Peyer's patch (tissue), 4 donors: ENCODE results near the gene PALB2. TPM values are rescaled to one million over a fixed set of nuclear protein-coding genes. Genes with fewer than 3 reads are reported as not detected.
A peak's percentile ranks its signal among the peaks of the same experiment; 100 is the strongest.
"Not testable (repeated sequence)": the region's sequence is repeated elsewhere in the genome, so short reads cannot be mapped to it uniquely, and the experiment has no call there.

Source experiments
- DNase-seq, 3 donors: peaks; one replicate each; pipeline ENCODE4 v3.0.0-alpha.2; 2017 to 2019
- H3K27ac ChIP-seq, 4 donors: fragments of 200-600 bp; sonication (generic); one replicate each; pipeline ENCODE4 v1.5.1; 2016 to 2019
- H3K27me3 ChIP-seq, 2 donors: fragments of 200-600 bp; sonication (generic); one replicate each; pipeline ENCODE4 v1.5.1; 2019
- H3K36me3 ChIP-seq, 3 donors: fragments of 200-600 bp; sonication (generic); one replicate each; pipeline ENCODE4 v1.5.1; 2016 to 2019
- H3K4me1 ChIP-seq, 4 donors: fragments of 200-600 bp; sonication (generic); one replicate each; pipeline ENCODE4 v1.5.1; 2016 to 2019
- H3K4me3 ChIP-seq, 4 donors: fragments of 200-600 bp; sonication (generic); 1 replicate in 3 of 4; 2 replicates in 1 of 4; pipeline ENCODE4 v1.5.1; 2016 to 2019; ENCODE audit warnings: mild to moderate bottlenecking in 1 of 4
- H3K9me3 ChIP-seq, 4 donors: fragments of 200-600 bp; sonication (generic); one replicate each; pipeline ENCODE4 v1.5.1; 2016 to 2019; ENCODE audit warnings: mild to moderate bottlenecking in 1 of 4
- POLR2A ChIP-seq, 2 donors: fragments of 450-650 bp; IDR thresholded peaks; one replicate each; pipeline ENCODE4 v1.5.1; 2017; ENCODE audit warnings: antibody characterized with exemption in 2 of 2, mild to moderate bottlenecking in 2 of 2, moderate library complexity in 2 of 2
- total RNA-seq, 4 donors: library from RNA; depleted of rRNA; stranded (reverse); fragments of >200 nt; gene quantifications; one replicate each; pipeline ENCODE4 v1.1.0, GENCODE V29; 2016
- TF ChIP-seq, protein P1 (sequence below), 6 experiments: fragments of 450-650 bp in 4 of 6; fragments of 200-600 bp in 2 of 6; sonication (generic) in 1 of 6; IDR thresholded peaks; one replicate each; pipeline ENCODE4 v1.5.1; 2017 to 2019; ENCODE audit warnings: antibody characterized with exemption in 6 of 6, mild to moderate bottlenecking in 3 of 6, moderate library complexity in 1 of 6

Gene PALB2
- total RNA-seq, 4 donors from 2014 or later: 15.6 to 27.8 (median 19.3) TPM

DNA sequence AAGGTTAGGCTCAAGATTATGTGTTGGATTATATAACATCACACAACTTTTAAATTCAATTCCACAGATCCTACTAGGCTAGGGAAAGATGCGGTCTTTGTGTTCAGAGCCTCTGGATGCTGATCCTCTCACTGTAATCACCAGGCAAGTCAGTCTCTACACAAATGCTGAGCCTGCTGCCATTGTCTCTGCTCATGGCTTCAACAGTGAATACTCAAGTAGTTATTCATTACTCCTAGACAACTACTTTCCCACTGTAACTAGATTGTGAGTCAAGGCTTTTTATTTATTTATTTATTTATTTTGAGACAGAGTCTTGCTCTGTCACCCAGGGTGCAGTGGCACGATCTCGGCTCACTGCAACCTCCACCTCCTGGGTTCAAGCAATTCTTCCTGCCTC lies 29.2 kb downstream of the PALB2 start:
- H3K4me1 ChIP-seq: no peaks in the 10 kb centered on the region
- no peak overlapping the region for H3K4me3 ChIP-seq
- no peak overlapping the region for H3K27ac ChIP-seq
- peaks cover 0 to 64% (median 0%) of the 10 kb centered on the region in 3 donors for H3K36me3 ChIP-seq
- no peak for DNase-seq
- no peaks in the 10 kb centered on the region for H3K9me3 ChIP-seq
- TF ChIP-seq, protein P1, sequence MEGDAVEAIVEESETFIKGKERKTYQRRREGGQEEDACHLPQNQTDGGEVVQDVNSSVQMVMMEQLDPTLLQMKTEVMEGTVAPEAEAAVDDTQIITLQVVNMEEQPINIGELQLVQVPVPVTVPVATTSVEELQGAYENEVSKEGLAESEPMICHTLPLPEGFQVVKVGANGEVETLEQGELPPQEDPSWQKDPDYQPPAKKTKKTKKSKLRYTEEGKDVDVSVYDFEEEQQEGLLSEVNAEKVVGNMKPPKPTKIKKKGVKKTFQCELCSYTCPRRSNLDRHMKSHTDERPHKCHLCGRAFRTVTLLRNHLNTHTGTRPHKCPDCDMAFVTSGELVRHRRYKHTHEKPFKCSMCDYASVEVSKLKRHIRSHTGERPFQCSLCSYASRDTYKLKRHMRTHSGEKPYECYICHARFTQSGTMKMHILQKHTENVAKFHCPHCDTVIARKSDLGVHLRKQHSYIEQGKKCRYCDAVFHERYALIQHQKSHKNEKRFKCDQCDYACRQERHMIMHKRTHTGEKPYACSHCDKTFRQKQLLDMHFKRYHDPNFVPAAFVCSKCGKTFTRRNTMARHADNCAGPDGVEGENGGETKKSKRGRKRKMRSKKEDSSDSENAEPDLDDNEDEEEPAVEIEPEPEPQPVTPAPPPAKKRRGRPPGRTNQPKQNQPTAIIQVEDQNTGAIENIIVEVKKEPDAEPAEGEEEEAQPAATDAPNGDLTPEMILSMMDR (IDR thresholded peaks at IDR 0.05): no peak
- TF ChIP-seq POLR2A (IDR thresholded peaks at IDR 0.05): no peak
- H3K27me3 ChIP-seq: no peaks in the 10 kb centered on the region

DNA sequence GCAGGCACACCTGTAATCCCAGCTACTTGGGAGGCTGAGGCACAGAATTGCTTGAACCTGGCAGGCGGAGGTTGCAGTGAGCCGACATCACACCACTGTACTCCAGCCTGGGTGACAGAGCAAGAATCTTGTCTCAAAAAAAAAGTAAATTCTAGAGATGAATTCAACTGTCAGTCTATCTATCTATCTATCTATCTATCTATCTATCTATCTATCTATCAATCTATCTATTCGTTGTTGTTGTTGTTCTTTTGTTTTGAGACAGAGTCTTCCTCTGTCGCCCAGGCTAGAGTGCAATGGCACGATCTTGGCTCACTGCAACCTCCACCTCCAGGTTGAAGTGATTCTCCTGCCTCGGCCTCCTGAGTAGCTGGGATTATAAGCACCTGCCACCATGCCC lies 30.2 kb downstream of the PALB2 start:
- not testable (repeated sequence) for H3K27me3 ChIP-seq, H3K4me1 ChIP-seq, DNase-seq, H3K9me3 ChIP-seq, H3K27ac ChIP-seq, H3K4me3 ChIP-seq
- peaks cover 0 to 65% (median 0%) of the 10 kb centered on the region in 3 donors for H3K36me3 ChIP-seq

DNA sequence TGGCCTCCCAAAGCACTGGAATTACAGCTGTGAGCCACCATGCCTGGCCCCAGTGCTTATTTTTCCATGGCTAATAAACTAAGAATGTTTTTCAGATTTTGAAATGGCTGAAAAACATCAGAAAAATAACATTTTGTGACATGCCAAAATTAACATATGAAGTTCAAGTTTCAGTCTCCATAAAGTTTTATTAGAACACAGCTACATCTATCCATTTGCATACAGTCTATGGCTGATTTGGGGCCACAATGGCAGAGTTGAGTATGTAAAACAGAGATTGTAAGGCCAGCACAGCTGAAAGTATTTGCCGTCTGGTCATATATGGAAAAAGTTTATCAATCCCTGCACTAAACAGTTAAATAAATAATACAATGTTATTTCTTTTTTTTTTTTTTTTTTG lies 31.2 kb downstream of the PALB2 start:
- Histone ChIP-seq H3K4me1 (no peaks in the 10 kb centered on the region), H3K27ac (no peak overlapping the region), H3K27me3 (no peaks in the 10 kb centered on the region), H3K9me3 (no peaks in the 10 kb centered on the region), H3K4me3 (no peak overlapping the region), H3K36me3 (peaks cover 0 to 69% (median 0%) of the 10 kb centered on the region in 3 donors)
- TF ChIP-seq, protein P1 (IDR thresholded peaks at IDR 0.05): no peak
- no peak for DNase-seq

DNA sequence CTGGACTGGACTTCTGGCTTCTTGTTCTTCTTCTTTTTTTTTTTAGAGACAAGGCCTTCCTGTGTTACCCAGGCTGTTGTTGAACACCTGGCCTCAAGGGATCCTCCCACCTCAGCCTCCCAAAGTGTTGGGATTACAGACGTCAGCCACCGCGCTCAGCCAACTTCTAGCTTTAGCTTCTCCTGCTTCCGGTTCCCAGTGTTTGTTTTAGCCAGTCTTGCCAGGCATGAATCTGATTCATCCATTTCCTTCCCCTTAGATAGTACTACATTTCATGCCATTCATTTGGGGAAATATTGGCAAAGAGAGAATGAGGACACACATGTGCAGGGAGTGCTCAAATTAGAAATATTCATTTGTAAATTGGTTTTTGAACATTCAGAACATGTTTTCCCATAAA lies 32.9 kb downstream of the PALB2 start:
- TF ChIP-seq, protein P1 (IDR thresholded peaks at IDR 0.05): no peak
- no peak for TF ChIP-seq POLR2A (IDR thresholded peaks at IDR 0.05)
- H3K27me3 ChIP-seq: no peaks in the 10 kb centered on the region
- DNase-seq: no peak
- no peaks in the 10 kb centered on the region for H3K4me1 ChIP-seq
- H3K9me3 ChIP-seq: no peaks in the 10 kb centered on the region
- no peak overlapping the region for H3K27ac ChIP-seq
- H3K36me3 ChIP-seq: peaks cover 0 to 71% (median 0%) of the 10 kb centered on the region in 3 donors
- no peak overlapping the region for H3K4me3 ChIP-seq

DNA sequence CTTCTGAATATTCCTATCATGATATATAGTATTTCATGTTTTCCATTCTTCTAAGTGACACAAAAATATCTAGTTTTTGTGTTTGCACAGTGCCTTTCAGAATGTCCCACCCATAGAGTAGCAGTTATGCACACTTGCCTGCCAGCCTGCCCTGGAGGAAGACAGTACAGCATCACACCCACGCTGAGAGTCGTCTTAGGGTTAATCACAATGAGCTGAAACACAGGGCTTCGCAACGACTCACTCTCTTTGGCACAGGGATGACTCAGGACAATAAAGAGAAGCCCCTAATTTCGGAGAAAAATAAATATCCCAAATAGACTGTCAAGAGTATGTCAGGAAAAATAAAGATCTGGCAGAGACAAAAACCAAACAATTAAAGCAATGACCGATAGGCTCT lies 33.4 kb downstream of the PALB2 start:
- no peak overlapping the region for H3K27ac ChIP-seq
- no peaks in the 10 kb centered on the region for H3K27me3 ChIP-seq
- no peaks in the 10 kb centered on the region for H3K9me3 ChIP-seq
- no peaks in the 10 kb centered on the region for H3K4me1 ChIP-seq
- TF ChIP-seq POLR2A (IDR thresholded peaks at IDR 0.05): no peak
- TF ChIP-seq, protein P1 (IDR thresholded peaks at IDR 0.05): no peak
- peaks cover 0 to 71% (median 0%) of the 10 kb centered on the region in 3 donors for H3K36me3 ChIP-seq
- DNase-seq: no peak
- no peak overlapping the region for H3K4me3 ChIP-seq

DNA sequence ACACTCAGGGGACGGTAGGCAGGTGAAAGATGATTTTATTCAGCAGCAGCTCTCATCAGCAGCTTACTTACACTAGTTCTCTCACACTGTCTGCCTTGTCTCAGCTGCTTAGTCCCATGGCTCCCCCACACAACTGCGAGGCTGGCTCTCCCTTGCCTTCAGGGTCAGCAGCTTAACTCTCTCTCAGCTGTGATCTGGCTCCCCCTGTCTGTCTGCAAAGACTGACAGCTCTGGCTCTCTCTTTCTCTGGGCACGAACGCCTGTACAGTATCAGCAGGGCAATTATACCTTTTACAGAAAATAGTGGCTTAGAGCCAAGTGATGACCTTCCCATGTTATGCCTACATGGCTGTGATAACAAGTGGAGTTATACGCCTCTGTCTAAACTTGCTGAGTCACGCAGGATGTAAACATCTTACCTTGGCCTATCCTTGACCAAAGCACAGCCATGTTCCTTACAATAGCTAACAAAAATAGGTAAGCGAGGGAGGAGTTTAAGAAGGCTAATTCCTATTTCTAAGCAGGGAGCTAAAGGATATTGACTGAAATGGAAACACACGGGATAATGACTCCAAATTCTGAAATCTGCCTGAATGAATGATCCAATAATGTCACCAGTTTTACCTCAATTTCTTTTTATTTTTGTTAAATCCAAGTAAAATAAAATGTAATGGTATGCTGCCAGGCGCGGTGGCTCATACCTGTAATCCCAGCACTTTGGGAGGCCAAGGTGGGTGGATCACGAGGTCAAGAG lies 43.9 kb downstream of the PALB2 start:
- H3K4me3 ChIP-seq: no peak overlapping the region
- peak in 2 of 3 donors; percentile 43 to 49 for DNase-seq
- H3K9me3 ChIP-seq: no peaks in the 10 kb centered on the region
- H3K27ac ChIP-seq: no peak overlapping the region
- no peak for TF ChIP-seq POLR2A (IDR thresholded peaks at IDR 0.05)
- TF ChIP-seq, protein P1 (IDR thresholded peaks at IDR 0.05): peak in 3 of 6 experiments; percentile 6 to 29 (median 7)
- H3K36me3 ChIP-seq: peaks cover 0 to 19% (median 0%) of the 10 kb centered on the region in 3 donors
- no peaks in the 10 kb centered on the region for H3K27me3 ChIP-seq
- peaks cover 0 to 11% (median 6%) of the 10 kb centered on the region in 4 donors for H3K4me1 ChIP-seq
